Suprapubic skin (tissue), 4 donors: ENCODE data around the gene RPS27. TPM values are rescaled to one million over a fixed set of nuclear protein-coding genes. Genes with fewer than 3 reads are reported as not detected.
A peak's percentile ranks its signal among the peaks of the same experiment; 100 is the strongest.

Source experiments
- DNase-seq, 2 donors: peaks; one replicate each; pipeline ENCODE4 v3.0.0-alpha.2; 2019; ENCODE audit warnings: low spot score in 2 of 2
- H3K27ac ChIP-seq: fragments of 200-600 bp; sonication (generic); one replicate; pipeline ENCODE4 v1.5.1; 2019
- H3K27me3 ChIP-seq: fragments of 200-600 bp; sonication (generic); one replicate; pipeline ENCODE4 v1.5.1; 2019
- H3K36me3 ChIP-seq: fragments of 200-600 bp; sonication (generic); one replicate; pipeline ENCODE4 v1.5.1; 2019
- H3K4me1 ChIP-seq: fragments of 200-600 bp; sonication (generic); one replicate; pipeline ENCODE4 v1.5.1; 2019
- H3K4me3 ChIP-seq: fragments of 200-600 bp; sonication (generic); one replicate; pipeline ENCODE4 v1.5.1; 2019; ENCODE audit warnings: mild to moderate bottlenecking
- H3K9me3 ChIP-seq: fragments of 200-600 bp; sonication (generic); one replicate; pipeline ENCODE4 v1.5.1; 2019
- CTCF ChIP-seq, 2 donors: fragments of 200-600 bp in 1 of 2; fragments of 450-650 bp in 1 of 2; sonication (generic) in 1 of 2; IDR thresholded peaks; one replicate each; pipeline ENCODE4 v1.5.1; 2016 to 2019; ENCODE audit warnings: antibody characterized with exemption in 2 of 2, mild to moderate bottlenecking in 1 of 2, moderate library complexity in 1 of 2
- EP300 ChIP-seq: sonication (generic); formaldehyde crosslinking; IDR thresholded peaks from one replicate; pipeline ENCODE4 v1.6.1; 2017; ENCODE audit warnings: antibody characterized with exemption
- POLR2A ChIP-seq, 2 donors: fragments of 450-650 bp; IDR thresholded peaks; one replicate each; pipeline ENCODE4 v1.6.1; 2017; ENCODE audit warnings: antibody characterized with exemption in 2 of 2, mild to moderate bottlenecking in 2 of 2, moderate library complexity in 2 of 2
- POLR2AphosphoS5 ChIP-seq, 3 donors: sonication (generic); formaldehyde crosslinking; IDR thresholded peaks; one replicate each; pipeline ENCODE4 v1.6.1; 2017; ENCODE audit warnings: antibody characterized with exemption in 3 of 3
- WGBS: methylation state at CpG from one replicate; pipeline ENCODE4 v1.1.5; 2018; 5-methylcytosine and 5-hydroxymethylcytosine counted together
- total RNA-seq, 4 donors: library from RNA; depleted of rRNA; stranded (reverse); fragments of >200 nt; gene quantifications; one replicate each; pipeline ENCODE4 v1.1.0, GENCODE V29; 2016

Gene RPS27
- total RNA-seq, 4 donors from 2014 or later = 1,261 to 3,096 (median 2,718) TPM

- peak overlapping the region; percentile 98 for H3K27ac ChIP-seq
Observed at GRCh38 chr1:153944827-153945117, 45.8 kb upstream of the RPS27 start.

GRCh38 chr1:153945131-153945794 lies 45.3 kb upstream of the RPS27 start:
- Histone ChIP-seq H3K36me3 (peaks cover 47% of the 10 kb centered on the region), H3K27me3 (no peaks in the 10 kb centered on the region), H3K27ac (peak overlapping the region; percentile 98), H3K4me1 (peaks cover 26% of the 10 kb centered on the region), H3K4me3 (peak overlapping the region; percentile 97), H3K9me3 (no peaks in the 10 kb centered on the region)
- peak in 1 of 2 donors; percentile 33 for TF ChIP-seq POLR2A (IDR thresholded peaks at IDR 0.05)
- no peak for TF ChIP-seq EP300
- 17% methylated on average over 10 of the region's 12 CpGs for WGBS
- DNase-seq = peak in 1 of 2 donors; percentile 80

More at GRCh38 chr1:153944827-153945117, 45.8 kb upstream of the RPS27 start:
- Histone ChIP-seq H3K4me1 (peaks cover 26% of the 10 kb centered on the region), H3K36me3 (peaks cover 48% of the 10 kb centered on the region), H3K4me3 (peak overlapping the region; percentile 97), H3K27me3 (no peaks in the 10 kb centered on the region), H3K9me3 (no peaks in the 10 kb centered on the region)
- 77% methylated on average over 3 of the region's 3 CpGs for WGBS
- DNase-seq = no peak
- TF ChIP-seq POLR2AphosphoS5 (IDR thresholded peaks at IDR 0.05) = no peak
- TF ChIP-seq POLR2A (IDR thresholded peaks at IDR 0.05) = no peak
- no peak for TF ChIP-seq CTCF (IDR thresholded peaks at IDR 0.05)
- no peak for TF ChIP-seq EP300

- no peaks in the 10 kb centered on the region for H3K9me3 ChIP-seq
- WGBS = 0% methylated on average over 38 of the region's 95 CpGs
- peaks cover 47% of the 10 kb centered on the region for H3K36me3 ChIP-seq
- DNase-seq = peak; percentile 93 to 94
- H3K27ac ChIP-seq = peak overlapping the region; percentile 98
- TF ChIP-seq POLR2A (IDR thresholded peaks at IDR 0.05) (peak in 1 of 2 donors; percentile 14), POLR2AphosphoS5 (IDR thresholded peaks at IDR 0.05) (peak in 2 of 3 donors; percentile 66 to 68), EP300 (no peak)
- H3K4me3 ChIP-seq = peak overlapping the region; percentile 97
- H3K4me1 ChIP-seq = peaks cover 26% of the 10 kb centered on the region
- H3K27me3 ChIP-seq = no peaks in the 10 kb centered on the region
Observed at GRCh38 chr1:153945795-153946621, 44.6 kb upstream of the RPS27 start.

- peaks cover 47% of the 10 kb centered on the region for H3K36me3 ChIP-seq
- H3K9me3 ChIP-seq = no peaks in the 10 kb centered on the region
- H3K4me1 ChIP-seq = peaks cover 26% of the 10 kb centered on the region
- H3K27me3 ChIP-seq = no peaks in the 10 kb centered on the region
- TF ChIP-seq EP300 = no peak
- peak in 1 of 3 donors; percentile 41 for TF ChIP-seq POLR2AphosphoS5 (IDR thresholded peaks at IDR 0.05)
- TF ChIP-seq CTCF (IDR thresholded peaks at IDR 0.05) = peak; percentile 78 to 99
- H3K27ac ChIP-seq = peak within 1 kb of the TSS; percentile 98
- peak; percentile 89 to 91 for DNase-seq
- peak within 1 kb of the TSS; percentile 97 for H3K4me3 ChIP-seq
- 23% methylated on average over 10 of the region's 28 CpGs for WGBS
Observed at GRCh38 chr1:153946622-153947241, 43.8 kb upstream of the RPS27 start, which contains the start of gene DENND4B. DENND4B (minus strand) TSS chr1:153946718; CDS start chr1:153944374, 2,344 bp downstream.

- 89% methylated on average over 11 of the region's 11 CpGs for WGBS
- Histone ChIP-seq H3K36me3 (peaks cover 67% of the 10 kb centered on the region), H3K9me3 (no peaks in the 10 kb centered on the region), H3K4me1 (peaks cover 14% of the 10 kb centered on the region), H3K27ac (no peak overlapping the region), H3K27me3 (no peaks in the 10 kb centered on the region), H3K4me3 (no peak overlapping the region)
- TF ChIP-seq CTCF (IDR thresholded peaks at IDR 0.05) = no peak
- TF ChIP-seq POLR2AphosphoS5 (IDR thresholded peaks at IDR 0.05) = no peak
- TF ChIP-seq EP300 = no peak
- no peak for TF ChIP-seq POLR2A (IDR thresholded peaks at IDR 0.05)
- peak in 1 of 2 donors; percentile 50 for DNase-seq
Observed at GRCh38 chr1:153951183-153951582, 39.4 kb upstream of the RPS27 start.
